Heart left ventricle (tissue), 16 donors: Measurements from ENCODE around the gene GDI1. TPM values are rescaled to one million over a fixed set of nuclear protein-coding genes. Genes with fewer than 3 reads are reported as not detected.

ENCODE experiments used
- ATAC-seq, 4 donors: fragments of 200-7000 bp; cut with Tn5 transposase; one replicate each; pipeline ENCODE4 v1.9.1; 2020 to 2022; ENCODE audit warnings: moderate library complexity in 4 of 4, mild to moderate bottlenecking in 3 of 4, moderate number of reproducible peaks in 1 of 4
- DNase-seq, 5 donors: peaks; one replicate each; pipeline ENCODE4 v3.0.0-alpha.2; 2020
- H3K27ac ChIP-seq, 12 donors: fragments of 200-600 bp; sonication (generic) in 4 of 12; one replicate each; pipeline versions ENCODE4 v1.5.0 to v1.8.0; 2016 to 2022; ENCODE audit warnings: mild to moderate bottlenecking in 2 of 12
- H3K27me3 ChIP-seq, 9 donors: fragments of 200-600 bp; sonication (generic) in 2 of 9; one replicate each; pipeline versions ENCODE4 v1.5.1 to v1.8.0; 2016 to 2022; ENCODE audit warnings: mild to moderate bottlenecking in 3 of 9
- H3K36me3 ChIP-seq, 9 donors: fragments of 200-600 bp; sonication (generic) in 2 of 9; one replicate each; pipeline versions ENCODE4 v1.5.0 to v1.8.0; 2018 to 2022; ENCODE audit warnings: mild to moderate bottlenecking in 2 of 9
- H3K4me1 ChIP-seq, 12 donors: fragments of 200-600 bp; sonication (generic) in 4 of 12; one replicate each; pipeline versions ENCODE4 v1.5.0 to v1.8.0; 2016 to 2022; ENCODE audit warnings: mild to moderate bottlenecking in 3 of 12
- H3K4me3 ChIP-seq, 12 donors: fragments of 200-600 bp; sonication (generic) in 4 of 12; one replicate each; pipeline versions ENCODE4 v1.5.0 to v1.8.0; 2017 to 2022; ENCODE audit warnings: mild to moderate bottlenecking in 9 of 12, moderate library complexity in 4 of 12
- H3K9me3 ChIP-seq, 12 donors: fragments of 200-600 bp; sonication (generic) in 4 of 12; one replicate each; pipeline versions ENCODE4 v1.5.0 to v1.8.0; 2016 to 2022; ENCODE audit warnings: mild to moderate bottlenecking in 1 of 12
- CTCF ChIP-seq, 12 donors: fragments of 200-600 bp; sonication (generic) in 4 of 12; IDR thresholded peaks; one replicate each; pipeline versions ENCODE4 v1.5.0 to v1.8.0; 2018 to 2022; ENCODE audit warnings: antibody characterized with exemption in 12 of 12, mild to moderate bottlenecking in 5 of 12
- POLR2A ChIP-seq, 2 donors: fragments of 450-650 bp; IDR thresholded peaks; one replicate each; pipeline ENCODE4 v1.6.1; 2017; ENCODE audit warnings: antibody characterized with exemption in 2 of 2, mild to moderate bottlenecking in 2 of 2, moderate library complexity in 2 of 2
- WGBS, 4 donors: extraction: QIAGEN DNeasy Blood & Tissue Kit in 2 of 4; methylation state at CpG; one replicate each; pipeline versions ENCODE4 v1.1.5 to v1.1.7; 2013 to 2018; 5-methylcytosine and 5-hydroxymethylcytosine counted together
- intact Hi-C, 10 donors: fragments of 100-400 bp; cut with DNase I; formaldehyde crosslinking; loops; one replicate each; pipeline versions ENCODE4 v1.11.1 to v1.14.2; 2022
- polyA plus RNA-seq, 2 donors: library from polyadenylated mRNA; stranded (reverse); fragments of 200-250 nt; gene quantifications; one replicate each; pipeline ENCODE4 v1.2.3, GENCODE V29; 2013
- total RNA-seq, 9 donors: library from RNA; depleted of rRNA in 2 of 9; stranded (reverse); fragments of >200 nt in 2 of 9; fragmentation: NEBNext Ultra II Directional in 3 of 9; extraction: Animal tissue kit (Norgen Biotek cat#: 25700) in 3 of 9; gene quantifications; one replicate each; pipeline versions ENCODE4 v1.1.0 to v1.2.4, GENCODE V29; 2016 to 2023
- donor health status: ischemic (EF 13 %, LVEDD 7.1; RV severe dilation, severe dysfunction).
- donor health status: healthy with polysubstance abuse.
- donor health status: DM: no; HTN: yes; CAD: no.
- donor health status: DM: no; HTN: no; CAD: no.
- donor health status: ischemic (EF 25% LVEDD 6.9; RV normal size, moderate dysfunction).
- donor health status: ischemic (EF 25% LVEDD 5.7; RV mildly dilated, moderate dysfunction).
- donor health status: healthy.
- donor health status: DM: yes; HTN: yes; CAD: no.
- donor health status: ischemic (EF 35%, LVEDD 5.7; RV mildly dilated, moderate dysfunction).
- donor health status: nonischemic (EF 11% LVEDD 7.7; RV severe dilation, severe dysfunction).
- donor health status: DM: yes; HTN: yes; CAD: no.
- donor health status: PGD.
- donor health status: ischemic (EF 29% LVEDD 5.4; RV normal size, mild dysfunction).
- donor health status: nonischemic (EF 23%, LVEDD 6.1; RV moderate dilation, normal function).

GDI1 gene
- total and polyA plus RNA-seq, 11 donors: 73.6 to 152 (median 92.2) TPM

GRCh38 chrX:154470434-154470833 lies 33.5 kb downstream of the GDI1 start:
- intact Hi-C loops: no loop called here
- 86 to 96% (median 90%) methylated on average over 3 to 14 of the region's 14 CpGs for WGBS, 4 donors
- ATAC-seq: no peak

GRCh38 chrX:154470914-154471568 lies 34.1 kb downstream of the GDI1 start:
- WGBS, 4 donors: 87 to 91% (median 90%) methylated on average over 4 to 23 of the region's 23 CpGs
- H3K4me3 ChIP-seq: no peak overlapping the region
- no peaks in the 10 kb centered on the region for H3K27me3 ChIP-seq
- no peak for TF ChIP-seq CTCF (IDR thresholded peaks at IDR 0.05)
- TF ChIP-seq POLR2A (IDR thresholded peaks at IDR 0.05): no peak
- no peaks in the 10 kb centered on the region for H3K9me3 ChIP-seq
- ATAC-seq (no peak), DNase-seq (no peak)
- H3K27ac ChIP-seq: no peak overlapping the region
- peaks cover 0 to 47% (median 4%) of the 10 kb centered on the region in 9 donors for H3K36me3 ChIP-seq
- H3K4me1 ChIP-seq: no peaks in the 10 kb centered on the region
- intact Hi-C loops: no loop called here

More at GRCh38 chrX:154470434-154470833, 33.5 kb downstream of the GDI1 start:
- no peak overlapping the region for H3K27ac ChIP-seq
- H3K27me3 ChIP-seq: no peaks in the 10 kb centered on the region
- no peaks in the 10 kb centered on the region for H3K4me1 ChIP-seq
- no peak for DNase-seq
- H3K9me3 ChIP-seq: no peaks in the 10 kb centered on the region
- TF ChIP-seq CTCF (IDR thresholded peaks at IDR 0.05) (no peak), POLR2A (IDR thresholded peaks at IDR 0.05) (no peak)
- peaks cover 0 to 53% (median 4%) of the 10 kb centered on the region in 9 donors for H3K36me3 ChIP-seq
- H3K4me3 ChIP-seq: no peak overlapping the region

- Histone ChIP-seq H3K36me3 (peaks cover 0 to 37% (median 0%) of the 10 kb centered on the region in 9 donors), H3K4me1 (no peaks in the 10 kb centered on the region), H3K27ac (no peak overlapping the region), H3K27me3 (no peaks in the 10 kb centered on the region), H3K9me3 (no peaks in the 10 kb centered on the region), H3K4me3 (no peak overlapping the region)
- ATAC-seq (no peak), DNase-seq (no peak)
- intact Hi-C loops: no loop called here
- no peak for TF ChIP-seq CTCF (IDR thresholded peaks at IDR 0.05)
- no peak for TF ChIP-seq POLR2A (IDR thresholded peaks at IDR 0.05)
- 86 to 89% (median 88%) methylated on average over 22 to 23 of the region's 23 CpGs for WGBS, 4 donors
Measured at GRCh38 chrX:154471839-154472684, 35.1 kb downstream of the GDI1 start.
